Endothelial cell (in vitro differentiated cells): ENCODE measurements around the gene LRIG2. TPM values are rescaled to one million over a fixed set of nuclear protein-coding genes. Genes with fewer than 3 reads are reported as not detected.

Source experiments
- DNase-seq: peaks from one replicate; pipeline ENCODE4 v3.0.0; 2021; ENCODE audit warnings: low spot score
- H3K27ac Mint-ChIP-seq: one replicate; pipeline ENCODE4 v1.8.0; 2021; ENCODE audit warnings: mixed read lengths, inconsistent platforms; ENCODE audit not compliant: unreplicated experiment
- H3K27me3 Mint-ChIP-seq: one replicate; pipeline ENCODE4 v1.8.0; 2021; ENCODE audit warnings: mild to moderate bottlenecking, moderate library complexity, mixed read lengths, inconsistent platforms; ENCODE audit not compliant: unreplicated experiment
- H3K36me3 Mint-ChIP-seq: one replicate; pipeline ENCODE4 v1.8.0; 2021; ENCODE audit warnings: mild to moderate bottlenecking, low read depth, mixed read lengths, inconsistent platforms; ENCODE audit not compliant: unreplicated experiment
- H3K4me1 Mint-ChIP-seq: one replicate; pipeline ENCODE4 v1.8.0; 2021; ENCODE audit warnings: mild to moderate bottlenecking, mixed read lengths, inconsistent platforms; ENCODE audit not compliant: unreplicated experiment
- H3K4me3 Mint-ChIP-seq: one replicate; pipeline ENCODE4 v1.8.0; 2021; ENCODE audit warnings: mild to moderate bottlenecking, mixed read lengths, inconsistent platforms; ENCODE audit not compliant: unreplicated experiment
- H3K9me3 Mint-ChIP-seq: one replicate; pipeline ENCODE4 v1.8.0; 2021; ENCODE audit warnings: mixed read lengths, inconsistent platforms; ENCODE audit not compliant: unreplicated experiment
- total RNA-seq: library from RNA; stranded (reverse); fragmentation: NEBNext Ultra II Directional; extraction: Animal tissue kit (Norgen Biotek cat#: 25700); gene quantifications from one replicate; pipeline ENCODE4 v1.2.1, GENCODE V29; 2021; ENCODE audit not compliant: unreplicated experiment
- TF ChIP-seq, protein P1 (sequence below): fragments of 200-600 bp; sonication (generic); IDR thresholded peaks from one replicate; pipeline ENCODE4 v1.5.0; 2021; ENCODE audit warnings: antibody characterized with exemption; ENCODE audit not compliant: unreplicated experiment

LRIG2 gene
- total RNA-seq, 1 donor from 2014 or later: 23.0 TPM

DNA sequence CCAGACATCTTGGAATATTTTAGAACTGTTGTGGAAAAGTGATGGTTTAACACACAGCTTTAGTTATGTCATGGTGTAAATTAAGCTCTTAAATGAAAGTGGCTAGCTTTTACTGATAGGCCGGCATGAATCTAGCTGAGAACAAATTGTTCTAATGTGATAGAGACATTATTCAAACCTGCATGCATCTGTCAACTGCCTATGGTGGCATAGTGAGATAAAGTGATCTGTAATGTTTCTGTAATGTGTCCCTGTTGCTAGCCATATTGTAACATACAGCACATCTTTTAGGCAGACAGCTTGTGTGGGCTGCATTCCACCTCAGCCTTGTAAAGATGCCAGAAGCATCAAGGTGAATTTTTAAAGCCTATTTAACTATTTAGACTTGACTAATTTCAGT lies 16.0 kb downstream of the LRIG2 start:
- Mint-ChIP-seq H3K27me3 (no peaks in the 10 kb centered on the region), H3K36me3 (no peaks in the 10 kb centered on the region), H3K9me3 (no peaks in the 10 kb centered on the region), H3K27ac (no peak overlapping the region), H3K4me1 (no peaks in the 10 kb centered on the region), H3K4me3 (no peak overlapping the region)
- no peak for DNase-seq
- TF ChIP-seq, protein P1, sequence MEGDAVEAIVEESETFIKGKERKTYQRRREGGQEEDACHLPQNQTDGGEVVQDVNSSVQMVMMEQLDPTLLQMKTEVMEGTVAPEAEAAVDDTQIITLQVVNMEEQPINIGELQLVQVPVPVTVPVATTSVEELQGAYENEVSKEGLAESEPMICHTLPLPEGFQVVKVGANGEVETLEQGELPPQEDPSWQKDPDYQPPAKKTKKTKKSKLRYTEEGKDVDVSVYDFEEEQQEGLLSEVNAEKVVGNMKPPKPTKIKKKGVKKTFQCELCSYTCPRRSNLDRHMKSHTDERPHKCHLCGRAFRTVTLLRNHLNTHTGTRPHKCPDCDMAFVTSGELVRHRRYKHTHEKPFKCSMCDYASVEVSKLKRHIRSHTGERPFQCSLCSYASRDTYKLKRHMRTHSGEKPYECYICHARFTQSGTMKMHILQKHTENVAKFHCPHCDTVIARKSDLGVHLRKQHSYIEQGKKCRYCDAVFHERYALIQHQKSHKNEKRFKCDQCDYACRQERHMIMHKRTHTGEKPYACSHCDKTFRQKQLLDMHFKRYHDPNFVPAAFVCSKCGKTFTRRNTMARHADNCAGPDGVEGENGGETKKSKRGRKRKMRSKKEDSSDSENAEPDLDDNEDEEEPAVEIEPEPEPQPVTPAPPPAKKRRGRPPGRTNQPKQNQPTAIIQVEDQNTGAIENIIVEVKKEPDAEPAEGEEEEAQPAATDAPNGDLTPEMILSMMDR: no peak

DNA sequence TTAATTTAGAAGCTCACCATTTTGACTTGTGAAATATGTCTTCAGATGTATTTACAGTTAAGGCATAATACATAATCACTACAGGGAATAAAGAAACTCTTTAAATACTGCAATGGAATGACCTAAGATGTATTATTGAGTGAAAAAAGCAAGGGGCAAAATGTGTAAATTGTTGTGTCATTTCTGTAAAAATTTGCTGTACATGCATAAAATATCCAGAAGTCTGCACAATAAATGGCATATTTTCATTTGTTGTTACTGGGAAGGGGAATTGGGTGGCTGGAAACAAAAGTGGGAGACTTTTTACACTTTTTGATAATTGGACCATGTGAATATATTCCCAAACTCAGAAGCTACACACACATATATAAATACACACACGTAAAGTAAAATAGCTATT lies 17.1 kb downstream of the LRIG2 start:
- no peaks in the 10 kb centered on the region for H3K36me3 Mint-ChIP-seq
- no peaks in the 10 kb centered on the region for H3K9me3 Mint-ChIP-seq
- H3K4me3 Mint-ChIP-seq: no peak overlapping the region
- H3K27ac Mint-ChIP-seq: no peak overlapping the region
- H3K27me3 Mint-ChIP-seq: no peaks in the 10 kb centered on the region
- no peak for DNase-seq
- TF ChIP-seq, protein P1: no peak
- H3K4me1 Mint-ChIP-seq: no peaks in the 10 kb centered on the region

DNA sequence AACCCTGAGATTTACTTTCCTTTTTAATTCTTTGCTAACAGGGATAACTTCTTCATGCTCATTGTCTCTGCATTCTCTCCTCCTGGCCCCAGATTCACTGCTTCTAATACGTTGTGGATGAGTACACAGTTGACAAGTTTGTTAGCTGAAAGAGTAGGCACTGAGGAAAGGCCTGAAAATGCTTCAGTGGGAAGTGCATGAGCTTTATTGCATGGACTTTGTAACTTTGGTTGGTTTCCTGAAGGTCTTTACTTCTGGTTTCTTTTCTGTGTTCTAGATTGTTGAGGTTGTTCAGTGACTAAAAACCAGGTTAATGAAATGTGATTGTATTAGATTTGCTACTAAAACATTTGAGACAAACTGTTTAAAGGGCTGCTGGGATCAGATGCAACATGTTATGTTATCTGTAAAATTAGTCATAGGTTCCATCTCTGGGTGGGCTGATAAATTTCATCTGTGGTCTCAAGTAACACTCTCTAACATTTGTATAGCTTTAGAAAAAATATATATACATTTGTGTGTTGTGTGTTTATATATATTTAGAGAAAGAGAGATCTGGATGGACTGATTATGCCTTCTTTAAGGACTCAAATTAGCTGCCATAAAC lies 19.1 kb downstream of the LRIG2 start:
- no peak for DNase-seq
- Mint-ChIP-seq H3K4me1 (no peaks in the 10 kb centered on the region), H3K9me3 (no peaks in the 10 kb centered on the region), H3K27ac (no peak overlapping the region), H3K36me3 (peaks cover 9% of the 10 kb centered on the region), H3K27me3 (no peaks in the 10 kb centered on the region), H3K4me3 (no peak overlapping the region)
- TF ChIP-seq, protein P1: no peak

DNA sequence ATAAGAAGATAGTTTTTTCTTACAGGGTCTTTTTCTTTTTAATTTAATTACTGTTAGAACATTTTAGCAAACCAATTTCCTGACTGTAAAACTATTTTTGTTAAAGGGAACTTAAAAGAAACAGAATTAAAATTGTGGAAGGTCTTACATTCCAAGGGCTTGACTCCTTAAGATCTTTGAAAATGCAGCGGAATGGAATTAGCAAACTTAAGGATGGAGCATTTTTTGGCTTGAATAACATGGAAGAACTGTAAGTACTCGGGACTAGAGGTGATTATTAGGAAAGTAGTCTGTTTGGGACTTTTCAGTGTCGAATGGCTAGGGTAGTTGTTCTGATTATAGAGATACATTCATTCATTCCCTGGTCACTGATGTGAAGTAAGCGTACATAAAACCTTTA lies 21.5 kb downstream of the LRIG2 start:
- TF ChIP-seq, protein P1: no peak
- no peak for DNase-seq
- H3K4me3 Mint-ChIP-seq: no peak overlapping the region
- no peaks in the 10 kb centered on the region for H3K9me3 Mint-ChIP-seq
- no peaks in the 10 kb centered on the region for H3K4me1 Mint-ChIP-seq
- no peak overlapping the region for H3K27ac Mint-ChIP-seq
- peaks cover 12% of the 10 kb centered on the region for H3K36me3 Mint-ChIP-seq
- no peaks in the 10 kb centered on the region for H3K27me3 Mint-ChIP-seq

DNA sequence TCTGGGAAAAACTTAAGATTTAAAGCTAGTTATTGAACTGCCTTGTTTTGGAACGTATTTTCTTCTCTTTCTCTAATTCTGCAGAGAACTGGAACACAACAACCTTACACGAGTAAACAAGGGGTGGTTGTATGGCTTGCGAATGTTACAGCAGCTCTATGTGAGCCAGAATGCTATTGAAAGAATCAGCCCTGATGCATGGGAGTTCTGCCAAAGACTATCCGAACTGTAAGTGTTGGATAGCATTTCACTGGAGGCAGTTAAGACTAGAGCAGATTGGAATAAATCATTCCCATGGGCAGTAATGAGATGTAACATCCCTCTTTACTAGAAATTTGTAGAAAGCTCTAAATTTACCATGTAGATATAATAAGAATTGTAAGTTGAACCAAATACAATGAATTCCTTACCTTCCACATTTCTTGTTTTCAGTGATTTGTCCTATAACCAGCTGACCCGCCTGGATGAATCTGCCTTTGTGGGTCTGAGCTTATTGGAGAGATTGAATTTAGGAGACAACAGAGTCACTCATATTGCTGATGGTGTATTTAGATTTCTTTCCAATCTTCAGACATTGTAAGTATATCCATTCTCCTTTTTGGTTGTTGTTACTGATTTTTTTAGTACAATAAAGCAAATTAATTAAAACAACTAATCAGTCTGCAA lies 22.9 kb downstream of the LRIG2 start:
- H3K9me3 Mint-ChIP-seq: no peaks in the 10 kb centered on the region
- peaks cover 15% of the 10 kb centered on the region for H3K36me3 Mint-ChIP-seq
- DNase-seq: no peak
- H3K4me3 Mint-ChIP-seq: no peak overlapping the region
- no peaks in the 10 kb centered on the region for H3K4me1 Mint-ChIP-seq
- H3K27me3 Mint-ChIP-seq: no peaks in the 10 kb centered on the region
- TF ChIP-seq, protein P1: no peak
- H3K27ac Mint-ChIP-seq: no peak overlapping the region
